ENCODE measurements around the gene ZNF407. TPM values are rescaled to one million over a fixed set of nuclear protein-coding genes. Genes with fewer than 3 reads are reported as not detected.

ZNF407 gene
- total and polyA plus RNA-seq, 2 of the 13 experiments (the other 11 are each of a cell fraction or from before 2014, with no cell fraction given) = 2.3 to 8.7 TPM

- no peak for TF ChIP-seq ZNF512B (CRISPR knock-in tag; IDR thresholded peaks at IDR 0.05; ENCODE audit: borderline replicate concordance)
- TF ChIP-seq ZMYM4 (CRISPR knock-in tag; IDR thresholded peaks at IDR 0.05) = peak; percentile 94
- TF ChIP-seq FOXA3 (CRISPR knock-in tag; IDR thresholded peaks at IDR 0.05) = peak; percentile 63
- peak; percentile 61; the same call in 1 of the 2 replicates for TF ChIP-seq TFDP1 (CRISPR knock-in tag; IDR thresholded peaks at IDR 0.05; ENCODE audit: borderline replicate concordance)
- peak; percentile 82 for TF ChIP-seq PAXIP1 (CRISPR knock-in tag; conservative IDR thresholded peaks at IDR 0.05)
- TF ChIP-seq FOXC1 (CRISPR knock-in tag; IDR thresholded peaks at IDR 0.05; ENCODE audit: borderline replicate concordance) = no peak
- TF ChIP-seq ZNF557 (CRISPR knock-in tag; IDR thresholded peaks at IDR 0.05) = no peak
- TF ChIP-seq ZSCAN30 (CRISPR knock-in tag; IDR thresholded peaks at IDR 0.05) = no peak
- TF ChIP-seq ZNF318 (CRISPR knock-in tag; IDR thresholded peaks at IDR 0.05) = no peak
Observed at GRCh38 chr18:74669136-74669798, 71.6 kb downstream of the ZNF407 start (continued).
